ENCODE results near the gene HRAS.

Gene HRAS

GRCh38 chr11:508956-509355 lies 26.4 kb downstream of the HRAS start:
- in situ Hi-C loops (cut with HindIII; ENCODE audit: low pct_ligation_motif_present, low sequenced_read_pairs) = no loop called here
- Histone ChIP-seq H3K27me3 (replicated peaks) (no peaks in the 10 kb centered on the region), H3K36me3 (replicated peaks) (peaks cover 5% of the 10 kb centered on the region), H3K27ac (no peak overlapping the region), H3K4me3 (ENCODE audit: low read depth, low read length) (no peak overlapping the region)
- TF ChIP-seq CTCF (IDR thresholded peaks at IDR 0.05; ENCODE audit: low read depth, low read length, missing control alignments) = no peak
- no peak for DNase-seq

- H3K36me3 ChIP-seq (replicated peaks) = peaks cover 5% of the 10 kb centered on the region
- no peak for TF ChIP-seq CTCF (IDR thresholded peaks at IDR 0.05; ENCODE audit: low read depth, low read length, missing control alignments)
- peak overlapping the region; percentile 82 for H3K27ac ChIP-seq
- no peak for DNase-seq
- in situ Hi-C loops (cut with HindIII; ENCODE audit: low pct_ligation_motif_present, low sequenced_read_pairs) = no loop called here
- H3K4me3 ChIP-seq (ENCODE audit: low read depth, low read length) = peak overlapping the region; percentile 90
- H3K27me3 ChIP-seq (replicated peaks) = no peaks in the 10 kb centered on the region
Measured at GRCh38 chr11:507727-508515, 27.5 kb downstream of the HRAS start.

GRCh38 chr11:506995-507726 lies 28.2 kb downstream of the HRAS start, which contains the start of gene RNH1:
Gene RNH1, minus strand, starts transcription at chr11:507242. Its CDS starts 5,080 bp downstream, at chr11:502162.
- Histone ChIP-seq H3K36me3 (replicated peaks) (peaks cover 5% of the 10 kb centered on the region), H3K27ac (peak within 1 kb of the TSS; percentile 99), H3K4me3 (ENCODE audit: low read depth, low read length) (peak within 1 kb of the TSS; percentile 90), H3K27me3 (replicated peaks) (no peaks in the 10 kb centered on the region)
- peak; percentile 94 for DNase-seq
- in situ Hi-C loops (cut with HindIII; ENCODE audit: low pct_ligation_motif_present, low sequenced_read_pairs) = no loop called here
- TF ChIP-seq CTCF (IDR thresholded peaks at IDR 0.05; ENCODE audit: low read depth, low read length, missing control alignments) = no peak

GRCh38 chr11:506238-506994 lies 29.0 kb downstream of the HRAS start:
- Histone ChIP-seq H3K36me3 (replicated peaks) (peaks cover 11% of the 10 kb centered on the region), H3K27ac (peak overlapping the region; percentile 99), H3K4me3 (ENCODE audit: low read depth, low read length) (peak overlapping the region; percentile 90), H3K27me3 (replicated peaks) (no peaks in the 10 kb centered on the region)
- DNase-seq = peak; percentile 94
- in situ Hi-C loops (cut with HindIII; ENCODE audit: low pct_ligation_motif_present, low sequenced_read_pairs) = no loop called here
- TF ChIP-seq CTCF (IDR thresholded peaks at IDR 0.05; ENCODE audit: low read depth, low read length, missing control alignments) = peak; percentile 27

- Histone ChIP-seq H3K27ac (no peak overlapping the region), H3K4me3 (ENCODE audit: low read depth, low read length) (peak overlapping the region; percentile 60)
- no peak for DNase-seq
Measured at GRCh38 chr11:504994-505344, 30.4 kb downstream of the HRAS start.

More at GRCh38 chr11:504994-505344, 30.4 kb downstream of the HRAS start:
- H3K27me3 ChIP-seq (replicated peaks) = no peaks in the 10 kb centered on the region
- H3K36me3 ChIP-seq (replicated peaks) = peaks cover 25% of the 10 kb centered on the region
- in situ Hi-C loops (cut with HindIII; ENCODE audit: low pct_ligation_motif_present, low sequenced_read_pairs) = no loop called here
- TF ChIP-seq CTCF (IDR thresholded peaks at IDR 0.05; ENCODE audit: low read depth, low read length, missing control alignments) = no peak

Data from brain microvascular endothelial cell (primary cell).